ENCODE data around the gene CNTN4.

CNTN4 gene

DNA sequence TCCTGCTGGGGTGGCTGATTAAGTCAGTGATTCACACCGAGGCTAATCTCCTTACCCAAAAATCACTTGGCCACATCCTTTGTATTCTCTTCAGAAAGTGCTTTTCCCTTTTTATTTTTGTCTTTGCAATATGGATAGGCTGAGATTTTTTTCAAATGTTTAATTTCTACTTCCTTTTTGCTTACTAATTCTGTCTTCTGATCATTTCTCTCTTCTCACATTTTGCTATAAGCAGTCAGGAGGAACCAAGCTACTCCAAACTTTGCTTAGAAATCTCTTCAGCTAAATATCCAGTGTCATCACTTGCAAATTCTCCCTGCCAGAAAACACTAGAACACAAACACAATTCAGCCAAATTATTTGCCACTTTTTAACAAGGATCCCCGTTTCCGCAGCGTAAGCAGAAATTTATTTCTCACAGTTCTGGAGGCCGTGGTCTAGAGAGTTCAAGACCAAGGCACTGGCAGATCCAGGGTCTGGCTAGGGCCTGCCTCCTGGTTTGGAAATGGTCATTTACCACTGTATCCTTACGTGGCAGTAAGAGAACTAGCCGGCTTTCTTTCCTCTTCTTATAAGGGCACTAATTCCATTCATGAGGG lies 906.6 kb downstream of the CNTN4 start:
- FAIRE-seq: no peak

DNA sequence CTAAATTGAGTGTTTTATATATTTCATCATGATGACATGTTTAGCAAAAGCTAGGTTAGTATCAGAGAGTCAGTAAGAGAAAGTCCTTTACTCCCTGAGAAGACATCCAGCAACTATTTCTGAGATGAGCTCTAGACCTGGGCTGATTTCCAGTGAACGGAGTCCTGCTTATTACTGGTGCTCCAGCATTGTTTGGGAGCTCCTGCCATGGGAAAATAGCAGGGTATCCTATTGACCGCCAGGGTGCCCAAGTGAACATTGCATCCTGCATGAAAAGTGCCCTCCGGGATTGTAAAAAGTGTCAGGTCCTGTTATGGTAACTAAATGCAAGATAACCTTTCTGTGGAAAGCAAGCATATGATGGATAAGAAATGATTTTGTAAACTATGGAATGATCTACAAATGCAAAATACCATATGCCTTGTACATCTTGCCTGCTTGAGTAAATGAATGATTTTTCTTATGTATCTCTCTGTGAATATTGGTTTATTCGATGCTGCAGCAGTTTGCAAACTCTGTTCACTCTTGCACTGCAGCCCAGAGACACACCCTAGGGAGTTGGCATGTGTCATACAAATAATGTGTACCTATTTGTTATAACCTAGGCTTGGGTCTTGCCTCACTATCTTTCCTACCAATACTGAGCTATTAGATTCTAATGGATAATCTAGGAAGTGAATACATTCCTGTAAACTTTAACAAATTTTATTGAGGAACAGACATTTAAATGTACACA lies 914.8 kb downstream of the CNTN4 start:
- no peak for FAIRE-seq

DNA sequence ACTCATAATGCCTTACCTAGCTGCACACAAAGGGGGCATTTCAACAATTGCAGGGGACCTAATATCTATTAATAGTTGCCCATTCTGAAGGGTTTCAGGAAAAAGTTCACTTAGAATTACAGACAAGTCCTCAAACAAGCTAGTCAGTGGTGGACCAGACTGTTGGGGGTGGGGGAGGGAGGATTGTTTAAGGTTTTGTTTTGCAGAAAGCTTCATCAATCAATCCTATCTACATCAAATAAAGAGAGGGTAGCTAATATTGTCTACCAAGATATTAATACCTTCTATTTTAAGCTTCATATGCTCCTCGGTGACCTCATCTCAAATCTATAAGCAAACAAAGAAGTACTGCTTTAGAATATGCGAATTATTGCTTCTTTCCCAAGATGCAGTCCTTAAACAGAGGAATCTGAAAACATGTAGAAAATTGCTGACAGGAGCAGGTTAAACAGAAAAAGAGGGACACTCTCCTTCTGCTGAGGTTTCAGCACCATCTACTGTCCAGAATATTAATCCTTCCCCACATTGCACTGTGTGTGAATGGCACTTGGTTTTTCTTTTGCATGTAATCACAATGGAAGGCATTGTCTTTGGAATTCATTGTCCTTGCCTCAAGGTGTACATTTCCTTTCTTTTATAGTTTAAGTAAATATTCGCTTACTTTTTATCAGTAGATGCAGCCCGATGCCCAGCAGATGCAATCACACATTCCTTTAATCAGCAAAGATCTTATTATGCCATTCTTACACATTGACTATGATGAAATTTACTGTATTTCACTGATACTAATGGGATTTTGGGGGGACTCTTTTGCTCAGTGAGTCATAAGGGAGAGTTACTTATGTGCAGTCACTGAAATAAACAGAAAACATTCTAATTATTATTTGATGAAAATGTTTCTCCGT lies 916.8 kb downstream of the CNTN4 start:
- peak; percentile 95 for FAIRE-seq

DNA sequence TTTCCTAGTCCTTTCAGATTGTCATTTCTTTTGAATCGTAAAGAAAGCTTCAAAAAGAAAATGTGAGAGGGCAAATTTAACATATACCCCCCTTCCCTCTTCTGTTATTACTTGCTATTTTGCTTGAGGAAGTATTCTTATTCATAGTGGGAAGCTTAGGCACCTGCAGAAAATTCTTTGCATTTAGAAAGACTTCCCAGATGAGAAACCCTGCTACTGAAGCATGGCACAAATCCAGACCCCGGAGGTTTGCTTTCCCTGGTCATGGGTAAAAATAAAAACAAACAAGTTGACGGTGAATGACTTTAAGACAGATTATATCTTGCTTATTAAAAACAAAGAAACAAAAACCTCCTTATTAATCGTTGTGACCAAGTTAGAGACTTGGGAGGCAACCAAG lies 917.6 kb downstream of the CNTN4 start:
- FAIRE-seq: no peak

DNA sequence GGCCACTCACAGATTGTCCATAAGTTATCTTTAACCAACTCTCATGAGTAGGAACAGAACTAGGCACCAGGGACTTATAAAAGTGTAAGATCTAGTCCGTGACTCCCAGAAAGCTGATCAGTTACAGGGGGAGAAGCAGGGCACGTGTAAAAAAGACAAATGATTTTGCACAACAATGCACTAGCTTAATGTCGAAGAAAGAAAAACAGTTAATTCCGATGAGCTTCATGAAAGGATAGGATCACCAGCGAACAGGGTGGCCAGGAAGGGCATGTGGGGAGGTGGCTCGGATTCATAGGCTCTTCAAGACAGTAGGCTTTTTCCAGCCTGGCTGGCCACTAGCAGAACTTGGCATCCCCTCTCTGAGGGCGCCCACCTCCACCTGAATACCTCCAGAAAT lies 921.5 kb downstream of the CNTN4 start:
- FAIRE-seq: no peak

DNA sequence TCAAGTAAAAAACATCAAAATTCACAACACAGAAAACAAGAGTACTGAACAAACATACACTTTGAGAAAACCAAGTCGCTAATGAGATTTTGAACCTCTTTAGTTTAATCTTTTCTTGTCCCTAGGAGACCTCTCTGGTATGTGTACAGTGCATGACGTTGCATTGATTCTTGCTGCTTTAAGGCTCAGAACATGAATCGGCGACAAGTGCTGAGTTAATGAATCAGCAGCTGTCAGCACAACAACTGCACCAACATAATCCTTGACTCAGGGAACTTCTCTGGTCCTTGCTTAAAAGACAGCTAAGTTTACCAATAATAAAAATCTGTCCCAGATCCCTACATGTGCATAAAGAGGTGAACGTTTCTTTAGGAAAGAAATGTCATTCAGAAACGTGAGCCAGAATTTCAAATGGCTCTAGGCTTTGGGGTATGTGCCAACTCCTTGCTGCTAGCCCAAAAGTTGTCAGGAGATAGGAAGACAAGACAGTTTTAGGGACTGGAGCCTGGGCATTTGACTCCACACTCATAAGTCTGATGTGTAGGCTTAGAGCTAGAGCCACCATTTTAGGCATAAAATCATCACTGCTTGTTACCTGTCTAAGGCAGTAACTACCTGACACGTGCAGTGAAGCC lies 924.6 kb downstream of the CNTN4 start:
- FAIRE-seq: no peak

DNA sequence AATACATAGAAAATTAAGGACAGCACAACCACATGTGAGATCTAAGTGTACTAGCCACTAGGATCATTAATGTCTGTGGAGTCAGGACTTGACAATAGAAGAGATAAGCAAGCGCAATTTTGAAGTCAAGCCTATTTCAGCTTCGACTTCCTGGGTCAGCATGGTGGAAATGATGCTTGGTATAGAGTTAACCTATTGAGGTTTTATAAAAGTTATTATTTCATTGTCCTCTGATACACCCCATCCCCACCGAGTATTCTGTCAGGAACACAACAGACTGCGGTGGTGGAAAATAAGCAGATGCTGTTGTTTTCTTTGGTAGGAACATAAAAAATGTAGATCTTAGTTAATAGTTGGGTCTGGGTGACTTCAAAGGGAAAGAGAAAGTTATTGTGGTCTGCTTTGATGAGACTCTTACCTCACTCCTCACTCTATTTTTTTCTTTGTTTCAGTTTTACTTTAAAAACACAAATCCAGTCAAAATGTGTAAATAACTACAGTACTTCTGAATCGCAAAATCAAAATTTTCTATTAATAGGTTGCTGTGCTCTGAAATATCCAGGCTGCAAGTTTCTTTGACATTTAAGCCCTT lies 929.4 kb downstream of the CNTN4 start:
- no peak for FAIRE-seq

DNA sequence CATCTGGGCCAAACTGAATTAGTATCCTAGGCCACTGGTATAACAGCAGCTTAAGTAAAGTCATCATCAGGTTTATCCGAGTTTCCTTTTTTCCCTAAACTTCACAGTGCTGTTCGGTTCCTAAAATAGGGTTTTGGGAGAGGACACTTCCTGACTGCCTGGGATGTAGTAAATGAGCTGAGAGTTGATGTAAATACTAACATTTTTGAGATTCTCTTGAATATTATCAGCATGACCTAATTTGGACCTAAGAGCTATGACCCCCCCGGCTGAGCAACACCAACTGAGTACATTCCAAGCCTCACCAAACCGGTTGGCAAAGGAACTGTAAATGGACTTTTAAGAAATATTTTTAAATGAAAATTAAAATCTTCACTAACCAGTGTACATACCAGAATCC lies 932.7 kb downstream of the CNTN4 start:
- no peak for FAIRE-seq

DNA sequence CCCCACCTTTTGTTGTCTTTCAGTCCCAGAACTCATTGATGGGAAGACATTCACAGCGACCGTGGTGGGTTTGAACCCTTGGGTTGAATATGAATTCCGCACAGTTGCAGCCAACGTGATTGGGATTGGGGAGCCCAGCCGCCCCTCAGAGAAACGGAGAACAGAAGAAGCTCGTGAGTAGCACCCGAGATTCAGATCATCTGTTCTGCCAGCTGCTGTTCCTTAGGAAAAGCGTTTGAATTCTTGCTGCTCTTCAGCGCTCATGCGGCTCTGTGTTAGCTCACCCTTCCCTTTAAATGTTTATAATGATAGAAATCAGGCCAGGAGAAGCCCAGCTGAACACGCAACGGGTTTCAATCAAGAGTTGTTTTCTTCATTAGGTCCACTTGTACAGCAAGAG lies 938.5 kb downstream of the CNTN4 start:
- no peak for FAIRE-seq

DNA sequence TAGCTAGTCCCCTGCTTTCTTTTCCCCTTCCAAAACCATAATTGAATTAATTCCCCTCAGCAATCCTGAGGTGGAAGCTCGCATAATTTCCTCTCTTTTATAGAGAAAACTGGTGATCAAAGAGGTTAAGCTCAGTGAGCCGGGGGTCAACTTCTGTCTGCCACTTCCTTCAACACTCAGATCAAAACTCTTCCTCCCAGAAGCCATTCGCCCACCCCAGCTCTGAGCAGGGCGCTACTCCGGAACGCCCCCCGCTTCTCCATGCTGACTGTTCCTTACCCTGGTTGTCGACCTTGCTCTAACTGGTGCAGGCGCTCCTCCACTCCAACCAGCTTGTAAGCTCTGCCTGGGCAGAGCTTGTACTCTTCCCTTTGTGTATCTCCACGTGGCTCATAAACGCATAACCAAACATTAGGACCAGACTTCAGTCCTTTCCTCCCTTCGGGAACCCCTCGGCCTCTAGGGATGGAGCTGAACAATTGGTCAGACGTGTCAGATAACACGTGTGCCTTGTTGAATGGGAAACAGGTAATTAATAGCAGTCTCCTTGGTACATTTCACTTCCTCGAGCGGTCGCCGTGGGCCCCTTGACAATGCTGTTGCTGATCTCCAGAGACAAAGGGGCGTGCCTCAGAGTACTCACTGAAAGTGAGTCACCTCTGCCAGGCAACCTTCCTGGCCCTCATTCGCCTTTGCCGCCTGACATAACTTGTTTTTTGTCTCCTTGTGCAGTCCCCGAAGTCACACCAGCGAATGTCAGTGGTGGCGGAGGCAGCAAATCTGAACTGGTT lies 939.7 kb downstream of the CNTN4 start:
- no peak for FAIRE-seq

DNA sequence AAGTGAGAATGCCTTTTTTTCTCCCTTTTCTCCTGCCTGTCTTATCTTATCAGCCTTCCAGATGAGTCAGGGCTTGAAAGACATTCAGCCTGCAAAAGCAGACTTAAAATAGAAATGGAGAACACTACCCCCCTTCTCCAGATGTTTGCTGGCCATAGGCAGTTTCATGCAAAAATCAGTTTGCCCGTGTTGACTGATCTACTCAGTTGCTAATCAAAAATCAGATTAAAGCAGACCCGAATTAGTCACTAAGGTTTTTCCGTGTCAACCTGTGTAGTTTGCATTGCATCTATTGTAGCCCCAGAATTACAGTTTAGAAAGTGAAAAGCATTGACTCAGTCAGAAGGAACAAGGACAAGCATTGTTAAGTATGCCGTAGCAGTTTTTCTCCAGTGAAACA lies 955.3 kb downstream of the CNTN4 start:
- no peak for FAIRE-seq

DNA sequence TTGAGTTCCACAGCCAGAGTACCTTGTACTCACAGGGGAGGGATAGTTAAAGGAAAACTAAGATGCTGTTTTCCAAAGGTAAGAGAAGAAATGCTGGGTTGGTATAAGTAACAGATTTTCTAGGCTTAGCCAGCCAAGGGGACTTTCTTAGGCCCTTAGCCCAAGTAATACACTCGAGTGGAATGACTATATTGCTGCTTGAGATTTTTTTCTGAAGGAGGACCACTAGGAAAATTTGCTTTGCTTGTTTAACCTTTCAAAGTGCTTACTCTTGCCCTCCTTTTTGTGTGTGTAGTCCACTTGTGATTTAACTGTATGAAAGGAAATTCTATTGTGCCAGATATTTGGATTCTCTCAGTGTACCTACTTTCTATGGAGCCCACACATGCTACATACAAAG lies 961.0 kb downstream of the CNTN4 start:
- FAIRE-seq: no peak

DNA sequence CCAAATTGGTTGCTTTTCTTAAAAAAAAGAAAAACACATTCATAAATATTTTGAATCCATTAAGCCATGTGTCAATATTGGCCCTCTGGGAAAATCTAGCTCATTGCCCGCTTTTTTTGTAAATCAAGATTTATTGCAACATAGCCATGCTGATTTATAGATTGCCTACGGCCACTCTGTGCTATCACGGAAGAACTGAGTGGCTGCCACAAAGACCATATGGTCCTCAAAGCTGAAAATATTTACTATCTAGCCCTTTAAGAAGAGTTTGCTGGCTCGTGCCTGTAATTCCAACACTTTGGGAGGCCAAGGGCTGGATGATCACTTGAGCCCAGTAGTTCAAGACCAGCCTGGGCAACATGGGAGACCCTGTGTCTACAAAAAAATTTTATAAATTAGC lies 965.6 kb downstream of the CNTN4 start:
- no peak for FAIRE-seq

DNA sequence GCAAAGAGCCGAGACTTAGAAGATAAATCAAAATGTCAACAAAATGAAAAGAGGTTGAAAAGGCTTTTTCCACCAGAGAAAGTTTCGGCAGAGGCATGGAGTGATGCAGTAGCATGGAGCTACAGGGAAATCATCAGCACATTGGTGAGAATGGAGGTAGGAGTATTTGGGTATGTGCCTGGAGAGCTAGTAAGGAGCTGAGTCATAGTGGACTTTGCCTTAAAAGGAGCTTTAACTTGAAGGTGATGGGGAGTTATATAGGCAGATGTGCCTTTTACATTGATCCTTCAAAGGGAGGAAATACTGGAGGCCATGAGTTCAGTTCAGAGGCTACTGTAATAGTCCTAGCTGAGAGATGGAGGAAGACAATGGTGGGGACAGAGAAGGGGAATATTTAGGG lies 967.2 kb downstream of the CNTN4 start:
- no peak for FAIRE-seq

DNA sequence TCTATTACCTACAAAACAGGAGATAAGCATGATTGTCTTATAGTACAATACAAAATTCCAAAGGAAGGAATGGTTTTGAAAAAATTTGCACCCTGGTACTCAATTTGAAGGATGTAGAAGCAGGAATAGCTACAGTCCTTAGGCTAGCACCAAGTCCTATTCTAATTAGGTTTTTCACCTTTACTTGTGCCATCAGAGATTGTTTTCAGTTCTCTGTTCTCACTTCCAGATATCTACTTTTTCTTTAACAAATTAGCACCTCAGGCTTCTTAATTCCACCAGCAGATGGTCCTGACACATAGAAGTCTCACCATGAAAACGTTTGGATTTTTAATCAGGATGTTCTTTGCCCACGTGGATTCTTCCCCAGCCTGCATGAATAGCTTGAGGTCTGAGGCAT lies 967.7 kb downstream of the CNTN4 start:
- no peak for FAIRE-seq

DNA sequence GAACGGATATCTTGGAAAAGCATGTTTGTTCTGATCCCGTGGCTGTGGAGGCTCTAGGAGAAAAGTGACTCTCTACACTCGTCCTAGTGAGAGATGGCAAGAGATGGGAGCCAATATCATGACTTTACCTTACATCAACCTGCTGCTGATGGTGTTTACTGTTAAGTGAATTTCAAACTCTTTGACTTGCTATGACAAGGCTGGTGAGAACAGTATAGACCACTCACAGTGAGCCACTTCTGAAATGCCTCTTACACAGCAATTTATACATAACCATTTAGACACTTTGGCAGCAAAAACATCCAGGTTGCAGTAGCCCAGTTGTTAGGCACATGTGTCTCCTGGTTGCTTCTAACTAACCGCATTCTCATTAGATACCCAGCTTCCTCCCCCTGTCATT lies 968.2 kb downstream of the CNTN4 start:
- FAIRE-seq: no peak

DNA sequence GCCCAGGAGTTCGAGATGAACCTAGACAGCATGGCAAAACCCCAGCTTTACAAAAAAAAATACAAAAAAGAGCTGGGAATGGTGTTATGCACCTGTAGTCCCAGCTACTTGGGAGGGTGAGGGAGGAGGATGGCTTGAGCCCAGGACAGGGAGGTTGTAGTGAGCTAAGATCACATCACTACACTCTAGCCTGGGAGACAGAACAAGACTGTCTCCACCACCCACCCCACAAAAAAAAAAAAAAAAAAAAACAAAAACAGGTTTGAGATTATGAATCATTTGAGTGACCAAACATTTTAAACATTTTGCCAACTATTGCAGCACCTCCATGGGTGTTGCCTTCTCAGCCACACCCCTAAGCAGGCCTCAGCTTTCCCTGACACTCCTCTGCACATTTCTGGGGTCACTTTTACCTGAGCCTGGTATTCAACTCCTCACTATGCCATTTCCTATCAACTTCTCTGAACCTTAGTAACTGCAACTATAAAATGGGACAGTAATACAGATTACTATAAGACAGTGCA lies 969.8 kb downstream of the CNTN4 start:
- no peak for FAIRE-seq

DNA sequence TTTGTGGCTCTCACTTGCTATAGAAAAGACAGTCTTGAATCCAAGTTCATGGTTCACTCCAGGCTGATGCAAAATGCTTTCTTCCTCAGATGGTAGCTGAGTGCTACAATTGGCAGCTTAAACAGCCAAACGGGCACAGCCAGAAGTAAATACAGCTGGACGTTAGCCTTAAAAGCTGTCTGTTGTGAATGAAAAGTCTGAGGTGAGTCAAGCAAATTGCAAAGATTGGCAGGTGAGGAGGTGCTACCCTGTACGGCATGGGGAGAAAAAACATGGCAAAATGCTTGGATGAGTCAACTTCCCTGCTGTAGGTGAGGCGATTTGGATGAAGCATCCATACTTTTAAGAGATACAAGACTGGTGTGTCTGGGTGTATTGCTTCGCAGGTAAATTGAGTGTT lies 971.1 kb downstream of the CNTN4 start:
- FAIRE-seq: no peak

DNA sequence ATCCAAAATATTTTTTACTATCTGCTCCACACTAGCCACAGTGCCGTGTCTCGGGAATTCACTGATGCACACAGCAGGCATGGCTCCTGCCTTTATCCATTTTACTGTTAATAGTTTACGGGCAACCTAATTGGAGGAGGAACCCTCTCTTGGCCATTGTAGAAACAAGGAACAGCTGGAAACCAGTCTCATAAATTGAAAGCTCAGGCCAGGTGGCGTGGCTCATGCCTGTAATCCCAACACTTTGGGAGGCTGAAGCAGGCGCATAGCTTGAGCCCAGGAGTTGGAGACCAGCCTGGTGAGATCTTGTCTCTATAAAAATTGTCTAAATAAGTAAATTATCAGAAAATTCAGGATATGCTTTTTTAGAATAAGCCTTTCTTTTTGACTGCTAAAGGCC lies 972.5 kb downstream of the CNTN4 start:
- no peak for FAIRE-seq

DNA sequence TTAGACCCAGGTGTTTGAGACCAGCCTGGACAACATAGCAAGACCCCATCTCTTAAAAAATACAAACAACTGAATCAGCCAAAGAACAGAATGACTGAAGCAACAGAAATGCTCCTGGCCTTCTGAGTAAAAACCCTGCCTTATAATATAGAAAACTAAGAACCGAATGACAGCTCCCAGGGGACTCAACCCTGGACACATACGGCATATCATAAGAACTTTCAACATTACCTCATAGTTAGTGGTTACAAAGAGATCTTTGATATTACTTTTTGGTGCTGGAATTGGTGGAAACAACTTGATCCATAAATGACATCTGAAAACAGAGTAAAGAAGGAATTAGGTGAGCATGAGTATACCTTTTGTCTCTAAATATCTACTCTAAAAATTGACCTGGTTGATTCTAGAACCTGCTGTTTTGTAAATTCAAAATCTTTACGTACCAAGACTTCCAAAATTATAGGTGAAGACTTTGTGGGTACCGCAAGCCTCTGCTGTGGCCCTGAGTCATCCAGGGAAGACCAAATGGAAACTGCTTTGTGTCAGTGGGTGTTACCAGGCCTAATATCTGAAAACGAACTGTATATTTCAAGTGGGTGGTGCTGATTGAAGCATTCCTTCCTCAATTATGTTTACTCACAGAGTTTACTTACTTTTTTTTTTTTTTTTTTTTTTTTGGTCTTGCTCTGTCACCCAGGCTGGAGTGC lies 976.0 kb downstream of the CNTN4 start:
- no peak for FAIRE-seq

DNA sequence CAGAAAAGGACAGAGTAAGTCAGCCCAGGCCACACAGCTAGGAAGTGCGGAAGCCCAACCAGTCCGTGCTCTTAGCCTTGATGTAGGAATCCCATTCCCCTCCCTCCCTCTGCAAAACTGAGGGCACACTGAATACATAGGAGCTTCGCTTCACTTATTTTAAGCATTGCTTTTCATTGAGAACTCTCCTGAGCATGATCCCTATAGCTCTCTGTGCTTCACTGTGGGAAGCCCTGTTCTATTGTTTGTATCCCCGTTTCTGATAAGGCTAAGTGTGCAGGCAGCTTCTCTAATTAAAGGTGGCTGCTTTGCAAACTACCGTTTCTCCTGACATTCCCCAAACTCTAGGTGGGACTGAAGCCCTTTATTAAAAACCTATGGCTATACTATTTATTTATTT lies 981.6 kb downstream of the CNTN4 start:
- FAIRE-seq: no peak

Data from islet of Langerhans (tissue), 1 donor.